AG04450 (cell line): ENCODE results near the gene KDSR. TPM values are rescaled to one million over a fixed set of nuclear protein-coding genes. Genes with fewer than 3 reads are reported as not detected.

Experiments
- CTCF ChIA-PET: fragments of 300-600, 350-600 bp; formaldehyde crosslinking; extraction: SDS; loops from one replicate; lab custom pipeline; 2022; ENCODE audit warnings: antibody characterized with exemption, inconsistent platforms; lab: Charles Lee
- POLR2A ChIA-PET: fragments of 350-600 bp; formaldehyde crosslinking; extraction: SDS; loops from one replicate; lab custom pipeline; 2021; ENCODE audit warnings: antibody characterized with exemption, inconsistent platforms; lab: Yijun Ruan, JAX
- DNase-seq: peaks from one replicate; pipeline ENCODE4 v3.0.0-alpha.2; 2011; ENCODE audit warnings: low read depth, low spot score
- H3K27ac ChIP-seq: one replicate; pipeline ENCODE4 v1.5.1; 2012; ENCODE audit warnings: low read depth, low read length, control low read depth
- H3K27me3 ChIP-seq: one replicate; pipeline ENCODE4 v1.6.0; 2012; ENCODE audit warnings: low read length; ENCODE audit not compliant: control insufficient read depth, insufficient read depth
- H3K4me3 ChIP-seq: 2 replicates; pipeline ENCODE4 v1.5.1; 2011; ENCODE audit warnings: mild to moderate bottlenecking, low read depth, low read length, control low read depth
- H3K9me3 ChIP-seq: 2 replicates; pipeline ENCODE4 v1.5.1; 2012; ENCODE audit warnings: low read length; ENCODE audit not compliant: control insufficient read depth, insufficient read depth
- polyA plus RNA-seq: library from polyadenylated mRNA; depleted of rRNA; stranded (reverse); fragments of >200 nt; gene quantifications from 2 replicates; pipeline ENCODE4 v1.2.3, GENCODE V29; 2011
- TF ChIP-seq, protein P1 (sequence below): IDR thresholded peaks from 2 replicates; pipeline ENCODE4 v1.5.1; 2011; ENCODE audit warnings: low read depth, low read length, control low read depth, inconsistent platforms

KDSR gene
- polyA plus RNA-seq, 1 experiment: 39.9 TPM

- ChIA-PET POLR2A (no interaction called here), CTCF (interaction anchor here (0.6 to 2.4 kb wide), 4 partner anchors 22 to 507 kb away, joined by 3 to 14 read pairs (median 4); no protein-coding TSS in a partner anchor)
- Histone ChIP-seq H3K9me3 (no peaks in the 10 kb centered on the region), H3K27ac (no peak overlapping the region), H3K4me3 (no peak overlapping the region), H3K27me3 (peaks cover 19% of the 10 kb centered on the region)
- no peak for DNase-seq
- TF ChIP-seq, protein P1, sequence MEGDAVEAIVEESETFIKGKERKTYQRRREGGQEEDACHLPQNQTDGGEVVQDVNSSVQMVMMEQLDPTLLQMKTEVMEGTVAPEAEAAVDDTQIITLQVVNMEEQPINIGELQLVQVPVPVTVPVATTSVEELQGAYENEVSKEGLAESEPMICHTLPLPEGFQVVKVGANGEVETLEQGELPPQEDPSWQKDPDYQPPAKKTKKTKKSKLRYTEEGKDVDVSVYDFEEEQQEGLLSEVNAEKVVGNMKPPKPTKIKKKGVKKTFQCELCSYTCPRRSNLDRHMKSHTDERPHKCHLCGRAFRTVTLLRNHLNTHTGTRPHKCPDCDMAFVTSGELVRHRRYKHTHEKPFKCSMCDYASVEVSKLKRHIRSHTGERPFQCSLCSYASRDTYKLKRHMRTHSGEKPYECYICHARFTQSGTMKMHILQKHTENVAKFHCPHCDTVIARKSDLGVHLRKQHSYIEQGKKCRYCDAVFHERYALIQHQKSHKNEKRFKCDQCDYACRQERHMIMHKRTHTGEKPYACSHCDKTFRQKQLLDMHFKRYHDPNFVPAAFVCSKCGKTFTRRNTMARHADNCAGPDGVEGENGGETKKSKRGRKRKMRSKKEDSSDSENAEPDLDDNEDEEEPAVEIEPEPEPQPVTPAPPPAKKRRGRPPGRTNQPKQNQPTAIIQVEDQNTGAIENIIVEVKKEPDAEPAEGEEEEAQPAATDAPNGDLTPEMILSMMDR: no peak
Observed at GRCh38 chr18:63317556-63317946, 49.5 kb downstream of the KDSR start.

GRCh38 chr18:63316612-63317555 lies 50.1 kb downstream of the KDSR start:
- CTCF ChIA-PET: interaction anchor here (0.6 to 1.2 kb wide), 2 partner anchors 22 to 301 kb away, joined by 3 to 6 read pairs; no protein-coding TSS in a partner anchor
- DNase-seq: no peak
- no peak overlapping the region for H3K4me3 ChIP-seq
- H3K27ac ChIP-seq: no peak overlapping the region
- peaks cover 19% of the 10 kb centered on the region for H3K27me3 ChIP-seq
- H3K9me3 ChIP-seq: no peaks in the 10 kb centered on the region
- TF ChIP-seq, protein P1: no peak
- POLR2A ChIA-PET: no interaction called here

GRCh38 chr18:63315876-63316275 lies 51.1 kb downstream of the KDSR start:
- POLR2A ChIA-PET: no interaction called here
- no peak overlapping the region for H3K4me3 ChIP-seq
- CTCF ChIA-PET: no interaction called here
- H3K27ac ChIP-seq: no peak overlapping the region
- H3K9me3 ChIP-seq: no peaks in the 10 kb centered on the region
- TF ChIP-seq, protein P1: no peak
- no peak for DNase-seq
- H3K27me3 ChIP-seq: peaks cover 19% of the 10 kb centered on the region

GRCh38 chr18:63315131-63315662 lies 51.8 kb downstream of the KDSR start:
- H3K27me3 ChIP-seq: peaks cover 19% of the 10 kb centered on the region
- POLR2A ChIA-PET: no interaction called here
- TF ChIP-seq, protein P1: no peak
- CTCF ChIA-PET: interaction anchor here (2.0 kb wide), 1 partner anchor 8 kb away, joined by 8 read pairs; no protein-coding TSS in a partner anchor
- H3K9me3 ChIP-seq: no peaks in the 10 kb centered on the region
- H3K27ac ChIP-seq: no peak overlapping the region
- DNase-seq: no peak
- H3K4me3 ChIP-seq: no peak overlapping the region
